ENCODE results near the gene CLEC18C. TPM values are rescaled to one million over a fixed set of nuclear protein-coding genes. Genes with fewer than 3 reads are reported as not detected.

The CLEC18C gene
- 0.13 and 0.43 TPM in 2 replicates for total RNA-seq

GRCh38 chr16:70173212-70173837 is at the start of gene CLEC18C:
CLEC18C (plus strand) TSS chr16:70173787; CDS start chr16:70174279, 492 bp downstream.

Other genes starting within 250 kb of the CLEC18C start
- gene CLEC18A, start 222.5 kb upstream of the CLEC18C start, total RNA-seq: 0.86 and 2.5 TPM in 2 replicates
- 28.6 and 31.0 TPM in 2 replicates for gene PDPR, start 59.5 kb upstream of the CLEC18C start, total RNA-seq
- gene EXOSC6, start 78.2 kb downstream of the CLEC18C start, total RNA-seq: 47.8 and 56.8 TPM in 2 replicates
- gene AARS1, start 115.7 kb downstream of the CLEC18C start, total RNA-seq: 215 and 281 TPM in 2 replicates
- gene DDX19B, start 125.4 kb downstream of the CLEC18C start, total RNA-seq: 21.0 and 22.5 TPM in 2 replicates
- 45.2 and 49.8 TPM in 2 replicates for gene DDX19A, start 173.1 kb downstream of the CLEC18C start, total RNA-seq